ENCODE measurements around the gene CDKAL1.
"Not testable (repeated sequence)": the region's sequence is repeated elsewhere in the genome, so short reads cannot be mapped to it uniquely, and the experiment has no call there.

Gene CDKAL1

GRCh38 chr6:21045135-21045700 is 511.0 kb downstream of the CDKAL1 start:
- DNase-seq = no peak

DNA sequence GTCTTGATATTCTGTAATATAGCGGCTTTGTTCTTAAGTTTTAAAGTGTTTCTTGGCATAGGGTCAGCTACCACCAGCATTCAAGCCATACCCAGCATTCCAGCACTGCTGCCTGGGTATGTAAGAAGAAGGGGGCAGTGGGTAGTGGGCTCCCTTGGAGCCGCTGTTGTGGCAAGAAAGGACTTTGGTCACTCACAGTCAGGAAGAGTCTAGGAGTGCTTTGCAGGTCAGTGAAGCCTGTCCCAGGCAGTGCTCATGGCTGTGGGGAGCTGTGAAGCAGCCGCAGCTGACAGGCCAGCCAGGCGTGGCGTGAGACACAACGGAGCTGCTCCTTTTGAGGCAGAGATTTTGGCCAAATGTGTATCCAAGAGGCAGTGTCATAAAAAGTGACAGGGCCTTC is 512.0 kb downstream of the CDKAL1 start:
- no peak for DNase-seq

- no peak for DNase-seq
Measured at GRCh38 chr6:21048047-21048446, 513.8 kb downstream of the CDKAL1 start.

GRCh38 chr6:21049148-21049547 is 514.9 kb downstream of the CDKAL1 start:
- DNase-seq = no peak

DNA sequence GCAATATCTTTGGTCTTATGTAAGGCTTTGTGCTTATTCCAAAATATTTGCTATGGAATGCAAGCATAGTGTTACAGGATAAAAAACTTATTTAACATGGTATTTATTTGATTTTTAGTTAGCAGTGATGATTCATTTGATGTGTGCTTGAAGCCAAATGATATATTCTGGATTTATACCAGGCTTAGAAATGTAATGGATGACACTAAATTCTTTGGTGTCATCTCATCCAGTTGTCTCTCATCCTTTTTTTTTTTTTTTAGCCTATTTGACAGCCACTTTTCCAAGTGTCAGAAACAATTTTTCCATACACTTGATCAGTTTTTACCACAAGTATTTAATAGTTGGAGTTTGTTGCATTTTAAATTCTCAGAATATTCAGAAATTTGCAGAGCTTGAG is 515.3 kb downstream of the CDKAL1 start:
- DNase-seq = no peak

- no peak for DNase-seq
Measured at GRCh38 chr6:21050935-21051334, 516.7 kb downstream of the CDKAL1 start.

DNA sequence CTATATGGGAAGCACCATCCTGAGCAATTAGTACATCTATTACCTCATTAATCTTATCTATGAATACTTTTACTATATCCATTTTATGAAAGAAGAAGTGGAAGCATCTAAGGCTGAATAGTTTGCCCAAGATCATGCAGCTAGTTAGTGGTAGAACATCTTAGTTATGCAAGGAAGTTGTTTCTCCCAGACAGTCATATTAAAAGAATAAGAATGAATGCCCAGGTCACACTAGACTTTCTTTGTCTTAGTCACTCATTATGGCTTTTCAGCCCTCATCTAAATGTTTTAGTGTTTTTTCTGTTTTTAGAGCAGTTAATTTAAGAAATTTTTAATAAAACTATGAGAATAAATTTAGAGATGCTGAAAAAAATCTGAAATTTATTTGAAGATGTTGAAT is 517.5 kb downstream of the CDKAL1 start:
- no peak for DNase-seq

DNA sequence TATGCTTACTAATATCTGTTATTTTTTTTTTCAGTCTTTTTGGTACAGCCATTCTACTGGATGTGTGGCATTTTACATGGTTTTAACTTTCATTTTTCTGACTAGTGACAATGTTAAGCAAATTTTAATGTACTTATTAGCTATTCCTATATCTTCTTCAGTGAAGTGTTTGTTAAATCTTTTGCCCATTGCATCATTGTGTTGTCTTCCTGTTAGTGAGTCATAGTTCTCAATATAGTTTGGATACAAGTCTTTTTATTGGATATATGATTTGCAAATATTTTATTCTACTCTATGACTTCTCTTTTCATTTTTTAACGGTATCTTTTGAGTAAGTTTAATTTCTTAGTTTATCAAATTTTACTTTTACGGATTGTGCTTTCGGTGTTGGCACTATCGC is 519.4 kb downstream of the CDKAL1 start:
- DNase-seq = no peak

DNA sequence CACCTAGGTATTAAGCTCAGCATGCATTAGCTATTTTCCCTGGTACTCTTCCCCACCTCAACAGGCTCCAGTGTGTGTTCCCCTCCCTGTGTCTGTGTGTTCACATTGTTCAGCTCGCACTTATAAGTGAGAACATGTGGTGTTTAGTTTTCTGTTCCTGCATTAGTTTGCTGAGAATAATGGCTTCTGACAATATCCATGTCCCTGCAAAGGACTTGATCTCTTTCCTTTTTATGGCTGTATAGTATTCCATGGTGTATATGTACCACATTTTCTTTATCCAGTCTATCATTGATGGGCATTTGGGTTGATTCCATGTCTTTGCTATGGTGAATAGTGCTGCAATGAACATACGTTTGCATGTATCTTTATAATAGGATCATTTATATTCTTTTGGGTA is 521.2 kb downstream of the CDKAL1 start:
- not testable (repeated sequence) for DNase-seq

GRCh38 chr6:21061892-21062291 is 527.6 kb downstream of the CDKAL1 start:
- DNase-seq = no peak

DNA sequence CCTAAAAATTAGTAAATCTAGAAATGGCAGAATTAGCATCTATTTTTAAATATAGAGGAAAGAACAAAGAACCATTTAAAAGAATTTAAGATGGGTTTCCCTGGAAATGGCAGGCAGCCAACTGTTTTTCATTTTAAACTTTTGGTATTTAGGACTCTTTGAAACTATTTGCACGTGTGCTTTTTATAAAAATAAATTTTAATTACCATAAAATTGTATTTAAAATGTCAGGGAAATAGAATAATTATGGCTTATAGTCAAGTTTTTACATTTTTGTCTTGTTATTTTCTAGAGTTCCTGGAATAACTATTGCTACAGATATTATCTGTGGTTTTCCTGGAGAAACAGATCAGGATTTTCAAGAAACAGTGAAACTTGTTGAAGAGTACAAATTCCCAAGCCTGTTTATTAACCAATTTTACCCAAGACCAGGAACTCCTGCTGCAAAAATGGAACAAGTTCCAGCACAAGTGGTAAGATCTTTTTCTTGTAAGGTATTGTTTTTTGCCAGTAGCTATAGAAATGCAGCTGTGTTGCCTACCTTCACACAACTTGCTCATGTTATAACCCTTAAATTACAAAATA is 530.6 kb downstream of the CDKAL1 start:
- DNase-seq = no peak

- DNase-seq = no peak
Measured at GRCh38 chr6:21067521-21067920, 533.3 kb downstream of the CDKAL1 start.

- no peak for DNase-seq
Measured at GRCh38 chr6:21070620-21071019, 536.4 kb downstream of the CDKAL1 start.

- DNase-seq = no peak
Measured at GRCh38 chr6:21071780-21072468, 537.7 kb downstream of the CDKAL1 start.

- DNase-seq = no peak
Measured at GRCh38 chr6:21073318-21073839, 539.1 kb downstream of the CDKAL1 start.

GRCh38 chr6:21074484-21074883 is 540.2 kb downstream of the CDKAL1 start:
- no peak for DNase-seq

- DNase-seq = no peak
Measured at GRCh38 chr6:21075986-21076385, 541.7 kb downstream of the CDKAL1 start.

DNA sequence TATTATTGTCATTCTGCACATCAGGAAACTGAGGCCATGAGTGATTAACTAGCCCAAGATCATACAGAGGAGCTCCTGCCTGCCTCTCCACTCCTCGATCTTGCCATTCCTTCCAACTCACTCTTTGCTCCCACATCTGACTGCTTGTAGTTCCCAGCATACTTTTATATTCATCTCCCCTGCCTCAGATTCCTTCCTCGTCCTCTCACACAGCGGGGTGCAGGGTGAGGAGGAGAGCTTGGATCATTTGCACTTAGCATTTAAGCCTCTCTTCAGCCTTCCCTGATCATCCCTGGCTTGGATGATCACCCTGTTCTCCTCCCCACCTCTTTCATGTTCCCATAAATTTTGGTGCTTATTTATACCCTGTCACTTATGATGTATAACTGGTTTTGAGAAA is 544.2 kb downstream of the CDKAL1 start:
- DNase-seq = no peak

DNA sequence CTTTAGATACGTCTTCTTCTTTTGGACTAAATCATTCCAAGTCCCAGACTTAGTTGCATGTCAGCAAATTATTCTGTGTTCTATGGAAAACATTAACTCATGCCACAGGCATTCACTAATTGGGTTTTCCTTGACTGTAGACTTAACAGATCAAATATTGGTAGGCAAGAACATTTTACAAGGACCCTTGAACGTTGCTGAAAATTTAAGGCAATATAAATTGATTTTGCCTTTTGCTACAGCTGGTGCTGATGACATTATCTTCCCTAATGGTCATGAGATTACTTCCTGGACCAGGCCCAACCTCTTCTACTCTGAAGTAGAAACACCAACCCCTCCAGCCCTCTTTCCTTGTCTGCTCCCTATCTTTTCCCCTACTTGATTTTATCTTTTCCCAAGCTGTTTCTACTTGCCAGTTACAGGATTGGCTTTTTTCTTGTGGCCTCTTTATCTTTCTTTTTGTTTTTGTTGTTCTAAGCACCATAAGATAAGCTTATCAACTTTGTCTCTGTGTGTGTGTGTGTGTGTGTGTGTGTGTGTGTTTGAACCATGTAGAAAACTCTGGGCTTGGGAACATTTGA is 545.3 kb downstream of the CDKAL1 start:
- no peak for DNase-seq

GRCh38 chr6:21080221-21080620 is 546.0 kb downstream of the CDKAL1 start:
- no peak for DNase-seq

DNA sequence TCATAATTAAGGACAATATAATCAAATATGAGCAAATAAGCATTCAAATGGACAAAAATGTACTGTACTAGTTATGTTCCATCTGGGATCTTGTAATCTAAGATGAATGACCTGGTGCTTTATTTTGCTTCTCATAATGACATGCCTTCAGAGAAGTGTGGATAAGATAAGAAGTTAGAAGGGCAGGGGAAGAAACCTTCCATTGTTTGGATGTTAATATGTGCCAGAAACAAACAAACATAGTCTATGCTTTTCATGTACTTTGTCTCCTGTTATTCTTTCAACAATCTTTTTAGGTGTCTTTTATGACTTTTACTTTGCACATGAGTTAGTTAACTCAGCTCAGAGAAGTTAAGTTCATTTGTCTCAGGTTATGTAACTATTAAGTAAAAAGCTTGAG is 547.8 kb downstream of the CDKAL1 start:
- no peak for DNase-seq

DNA sequence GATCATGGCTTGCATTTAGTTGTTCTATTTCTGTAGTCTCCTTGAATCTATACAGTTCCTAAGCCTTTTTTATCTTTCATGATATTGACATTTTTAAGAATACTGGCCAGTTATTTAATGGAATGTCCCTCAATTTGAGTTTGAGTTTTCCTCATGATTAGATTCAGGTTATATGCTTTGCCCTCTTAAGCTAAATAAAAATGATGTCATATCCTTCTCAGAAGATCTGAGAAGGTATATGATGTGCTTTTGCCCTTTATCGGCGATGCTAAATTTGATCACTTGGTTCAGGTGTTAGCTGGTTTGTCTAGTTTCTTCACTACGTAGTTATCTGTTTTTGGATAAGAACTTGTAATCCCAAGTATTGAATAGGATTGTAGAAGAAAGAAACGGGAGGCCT is 549.5 kb downstream of the CDKAL1 start:
- DNase-seq = no peak

DNA sequence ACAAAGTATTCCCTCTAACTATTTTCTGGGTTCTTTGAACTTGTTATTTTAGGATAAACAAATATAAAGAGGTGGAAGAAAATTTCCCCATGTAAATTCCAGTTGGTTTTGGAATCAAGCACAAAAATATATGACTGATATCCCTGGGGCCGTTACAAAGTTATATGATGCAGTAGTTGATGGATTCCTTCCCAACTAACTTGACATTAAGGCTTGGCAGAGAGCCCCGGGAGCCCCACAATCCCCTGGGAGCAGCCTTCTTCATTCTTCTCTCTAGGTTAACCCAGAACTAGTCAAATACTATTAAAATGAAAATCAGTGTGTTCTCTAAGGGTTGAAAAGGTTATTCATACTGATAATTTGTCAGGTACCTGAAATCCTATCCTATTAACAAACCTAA is 550.4 kb downstream of the CDKAL1 start:
- no peak for DNase-seq

DNA sequence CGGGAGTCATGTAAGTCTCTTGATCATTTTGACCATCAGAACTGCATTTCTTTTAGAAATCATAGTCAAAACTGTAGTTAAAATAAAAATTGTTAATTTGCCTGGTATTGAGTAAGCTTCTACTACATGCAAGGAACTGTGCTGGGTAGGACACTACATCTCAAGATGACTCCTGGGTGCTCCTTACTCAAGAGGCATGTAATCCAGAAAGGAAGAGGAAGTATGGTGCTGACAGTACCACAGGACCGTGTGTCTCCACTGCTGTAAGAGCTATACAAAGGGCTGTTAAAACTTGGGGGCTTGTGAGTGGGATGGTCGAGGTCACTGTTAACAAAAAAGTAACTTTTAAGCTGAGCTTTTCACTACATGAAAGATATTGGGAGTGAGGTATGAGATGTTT is 551.0 kb downstream of the CDKAL1 start:
- DNase-seq = no peak

Measured in NCI-H510A (cell line).